Astrocyte (in vitro differentiated cells and primary cell): Measurements from ENCODE around the gene CDK14. TPM values are rescaled to one million over a fixed set of nuclear protein-coding genes. Genes with fewer than 3 reads are reported as not detected.

Source experiments
- DNase-seq: peaks from one replicate; pipeline ENCODE4 v3.0.0-alpha.2; 2010; ENCODE audit warnings: low read depth
- FAIRE-seq: peaks from 2 replicates; lab custom pipeline; 2011; peaks lifted over from hg19 to GRCh38; lab: Jason Lieb, UNC
- H2AFZ ChIP-seq: 2 replicates; pipeline ENCODE4 v1.6.0; 2012; ENCODE audit warnings: low read depth, low read length, inconsistent platforms
- H3K27ac ChIP-seq: 2 replicates; pipeline ENCODE4 v1.5.1; 2011; ENCODE audit warnings: low read depth, low read length, inconsistent platforms
- H3K27me3 ChIP-seq: 2 replicates; pipeline ENCODE4 v1.6.0; 2011; ENCODE audit warnings: low read length, inconsistent platforms; ENCODE audit not compliant: insufficient read depth
- H3K36me3 ChIP-seq: 2 replicates; pipeline ENCODE4 v1.5.1; 2011; ENCODE audit warnings: low read length, inconsistent platforms; ENCODE audit not compliant: insufficient read depth
- H3K4me1 ChIP-seq: 2 replicates; pipeline ENCODE4 v1.5.1; 2011; ENCODE audit warnings: low read length, inconsistent platforms; ENCODE audit not compliant: insufficient read depth
- H3K4me2 ChIP-seq: 2 replicates; pipeline ENCODE4 v1.6.0; 2012; ENCODE audit warnings: low read length, inconsistent platforms
- H3K4me3 ChIP-seq: 2 replicates; pipeline ENCODE4 v1.5.1; 2011; ENCODE audit warnings: low read depth, mild to moderate bottlenecking, low read length, inconsistent platforms; ENCODE audit not compliant: insufficient read depth
- H3K79me2 ChIP-seq: 2 replicates; pipeline ENCODE4 v1.6.0; 2012; ENCODE audit warnings: mild to moderate bottlenecking, low read length, inconsistent platforms; ENCODE audit not compliant: insufficient read depth
- H3K9ac ChIP-seq: 2 replicates; pipeline ENCODE4 v1.6.0; 2012; ENCODE audit warnings: mild to moderate bottlenecking, low read length, inconsistent platforms
- H3K9me3 ChIP-seq: 2 replicates; pipeline ENCODE4 v1.5.1; 2012; ENCODE audit warnings: low read depth, mild to moderate bottlenecking, low read length, inconsistent platforms; ENCODE audit not compliant: insufficient read depth
- H4K20me1 ChIP-seq: 2 replicates; pipeline ENCODE4 v1.6.0; 2012; ENCODE audit warnings: low read length, inconsistent platforms; ENCODE audit not compliant: insufficient read depth
- H3K27ac Mint-ChIP-seq: one replicate; pipeline ENCODE4 v1.8.0; 2021; ENCODE audit warnings: mild to moderate bottlenecking, mixed read lengths; ENCODE audit not compliant: unreplicated experiment
- H3K27me3 Mint-ChIP-seq: one replicate; pipeline ENCODE4 v1.8.0; 2021; ENCODE audit warnings: low read depth, mixed read lengths; ENCODE audit not compliant: unreplicated experiment
- H3K36me3 Mint-ChIP-seq: one replicate; pipeline ENCODE4 v1.8.0; 2021; ENCODE audit warnings: low read depth, mixed read lengths; ENCODE audit not compliant: unreplicated experiment
- H3K4me1 Mint-ChIP-seq: one replicate; pipeline ENCODE4 v1.8.0; 2021; ENCODE audit warnings: low read depth, mixed read lengths; ENCODE audit not compliant: unreplicated experiment
- H3K4me3 Mint-ChIP-seq: one replicate; pipeline ENCODE4 v1.8.0; 2021; ENCODE audit warnings: mild to moderate bottlenecking, moderate library complexity, mixed read lengths; ENCODE audit not compliant: unreplicated experiment
- H3K9me3 Mint-ChIP-seq: one replicate; pipeline ENCODE4 v1.8.0; 2021; ENCODE audit warnings: mild to moderate bottlenecking, mixed read lengths; ENCODE audit not compliant: unreplicated experiment
- EZH2 ChIP-seq: IDR thresholded peaks from 2 replicates; pipeline ENCODE4 v1.6.1; 2012; ENCODE audit warnings: mild to moderate bottlenecking, low read length, inconsistent platforms; ENCODE audit not compliant: insufficient read depth
- total RNA-seq: library from RNA; stranded (reverse); gene quantifications from 2 replicates; pipeline ENCODE4 v1.2.1, GENCODE V29; 2021
- TF ChIP-seq, protein P1 (sequence below): IDR thresholded peaks from 2 replicates; pipeline ENCODE4 v1.5.1; 2011; ENCODE audit warnings: low read depth, mild to moderate bottlenecking, inconsistent platforms, low read length, moderate library complexity; ENCODE audit not compliant: insufficient read depth

Gene CDK14
- total RNA-seq, 1 donor from 2014 or later: 30.2 TPM

DNA sequence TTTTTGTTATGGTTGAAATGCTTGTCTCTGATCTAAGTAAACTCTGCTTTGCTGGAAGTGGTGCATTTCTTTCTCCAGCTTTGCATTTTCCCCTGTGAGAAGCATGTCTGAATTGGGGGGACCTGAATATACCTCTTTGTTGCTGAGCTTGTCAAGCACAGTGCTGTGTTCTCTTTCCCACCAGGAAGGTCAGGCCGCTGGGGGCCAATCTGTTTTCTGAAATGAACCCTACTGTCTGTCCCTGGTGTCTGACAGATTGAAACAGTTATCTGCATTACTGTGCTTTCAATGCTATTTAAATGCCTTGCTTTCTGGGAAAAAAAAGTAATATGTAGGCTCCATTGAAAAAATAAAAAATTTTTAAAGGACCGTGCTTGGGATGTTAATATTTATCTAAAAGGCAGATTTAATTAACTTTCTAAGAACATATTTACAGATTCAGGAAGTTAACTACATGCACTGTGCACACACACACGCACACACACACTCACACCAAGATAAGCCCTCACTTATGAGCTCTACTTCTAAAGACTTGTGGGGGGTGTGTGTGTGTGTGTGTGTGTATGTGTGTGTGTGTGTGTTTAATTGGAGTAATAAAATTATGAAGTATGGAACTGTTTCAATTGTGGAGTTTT lies 541.1 kb downstream of the CDK14 start:
- no peaks in the 10 kb centered on the region for H3K9me3 Mint-ChIP-seq
- peaks cover 8% of the 10 kb centered on the region for H3K4me1 Mint-ChIP-seq
- no peaks in the 10 kb centered on the region for H3K9me3 ChIP-seq
- no peaks in the 10 kb centered on the region for H3K27me3 ChIP-seq
- no peaks in the 10 kb centered on the region for H3K4me1 ChIP-seq
- H3K36me3 Mint-ChIP-seq: no peaks in the 10 kb centered on the region
- no peak for FAIRE-seq
- H3K36me3 ChIP-seq: no peaks in the 10 kb centered on the region
- H3K27ac Mint-ChIP-seq: no peak overlapping the region
- H3K4me3 ChIP-seq: no peak overlapping the region
- no peak overlapping the region for H3K9ac ChIP-seq
- H3K27ac ChIP-seq: no peak overlapping the region
- no peak overlapping the region for H2AFZ ChIP-seq
- TF ChIP-seq, protein P1, sequence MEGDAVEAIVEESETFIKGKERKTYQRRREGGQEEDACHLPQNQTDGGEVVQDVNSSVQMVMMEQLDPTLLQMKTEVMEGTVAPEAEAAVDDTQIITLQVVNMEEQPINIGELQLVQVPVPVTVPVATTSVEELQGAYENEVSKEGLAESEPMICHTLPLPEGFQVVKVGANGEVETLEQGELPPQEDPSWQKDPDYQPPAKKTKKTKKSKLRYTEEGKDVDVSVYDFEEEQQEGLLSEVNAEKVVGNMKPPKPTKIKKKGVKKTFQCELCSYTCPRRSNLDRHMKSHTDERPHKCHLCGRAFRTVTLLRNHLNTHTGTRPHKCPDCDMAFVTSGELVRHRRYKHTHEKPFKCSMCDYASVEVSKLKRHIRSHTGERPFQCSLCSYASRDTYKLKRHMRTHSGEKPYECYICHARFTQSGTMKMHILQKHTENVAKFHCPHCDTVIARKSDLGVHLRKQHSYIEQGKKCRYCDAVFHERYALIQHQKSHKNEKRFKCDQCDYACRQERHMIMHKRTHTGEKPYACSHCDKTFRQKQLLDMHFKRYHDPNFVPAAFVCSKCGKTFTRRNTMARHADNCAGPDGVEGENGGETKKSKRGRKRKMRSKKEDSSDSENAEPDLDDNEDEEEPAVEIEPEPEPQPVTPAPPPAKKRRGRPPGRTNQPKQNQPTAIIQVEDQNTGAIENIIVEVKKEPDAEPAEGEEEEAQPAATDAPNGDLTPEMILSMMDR: no peak
- no peak for TF ChIP-seq EZH2
- H3K4me3 Mint-ChIP-seq: no peak overlapping the region
- H4K20me1 ChIP-seq: no peaks in the 10 kb centered on the region
- no peak overlapping the region for H3K4me2 ChIP-seq
- H3K27me3 Mint-ChIP-seq: no peaks in the 10 kb centered on the region
- no peaks in the 10 kb centered on the region for H3K79me2 ChIP-seq
- no peak for DNase-seq

DNA sequence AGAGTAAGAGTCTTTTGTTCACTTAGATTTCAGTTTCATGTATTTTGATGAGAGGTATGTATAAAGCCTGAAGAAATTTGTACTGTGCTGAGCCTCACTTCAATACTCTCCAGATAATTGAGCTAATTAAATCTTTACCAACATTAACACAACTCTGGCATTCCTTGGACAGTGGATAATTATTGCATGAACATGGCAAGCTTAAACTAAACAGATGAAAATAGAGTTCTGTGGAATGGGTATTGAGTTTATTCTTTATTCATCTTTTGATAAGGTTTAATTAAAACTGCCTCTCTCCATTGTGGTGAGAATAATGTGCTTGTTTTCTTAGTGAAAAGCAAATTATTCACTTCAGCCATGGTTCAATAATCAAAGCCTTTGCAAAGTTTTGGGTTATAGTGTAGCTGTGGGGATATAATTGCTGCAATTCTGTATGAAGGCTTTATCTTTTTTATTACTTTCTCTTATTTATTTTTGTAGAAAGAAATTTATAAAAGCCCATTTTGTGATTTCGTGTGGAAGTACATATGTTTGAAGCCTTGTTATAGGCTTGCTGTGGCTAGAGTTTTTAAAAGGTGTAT lies 541.8 kb downstream of the CDK14 start:
- DNase-seq (no peak), FAIRE-seq (no peak)
- H3K79me2 ChIP-seq: no peaks in the 10 kb centered on the region
- no peaks in the 10 kb centered on the region for H3K4me1 ChIP-seq
- Mint-ChIP-seq H3K27me3 (no peaks in the 10 kb centered on the region), H3K4me1 (peaks cover 8% of the 10 kb centered on the region), H3K9me3 (no peaks in the 10 kb centered on the region), H3K4me3 (no peak overlapping the region), H3K36me3 (no peaks in the 10 kb centered on the region), H3K27ac (no peak overlapping the region)
- no peak overlapping the region for H3K27ac ChIP-seq
- no peak overlapping the region for H3K9ac ChIP-seq
- no peak overlapping the region for H3K4me2 ChIP-seq
- H4K20me1 ChIP-seq: no peaks in the 10 kb centered on the region
- TF ChIP-seq, protein P1: no peak
- no peak for TF ChIP-seq EZH2
- no peaks in the 10 kb centered on the region for H3K36me3 ChIP-seq
- no peak overlapping the region for H2AFZ ChIP-seq
- no peak overlapping the region for H3K4me3 ChIP-seq
- H3K9me3 ChIP-seq: no peaks in the 10 kb centered on the region
- no peaks in the 10 kb centered on the region for H3K27me3 ChIP-seq

GRCh38 chr7:91140286-91140685 lies 544.2 kb downstream of the CDK14 start:
- H3K4me2 ChIP-seq: no peak overlapping the region
- peaks cover 7% of the 10 kb centered on the region for H3K4me1 Mint-ChIP-seq
- H3K9ac ChIP-seq: no peak overlapping the region
- H3K79me2 ChIP-seq: no peaks in the 10 kb centered on the region
- H4K20me1 ChIP-seq: no peaks in the 10 kb centered on the region
- no peaks in the 10 kb centered on the region for H3K4me1 ChIP-seq
- no peak overlapping the region for H3K4me3 Mint-ChIP-seq
- no peaks in the 10 kb centered on the region for H3K36me3 Mint-ChIP-seq
- no peak overlapping the region for H3K4me3 ChIP-seq
- no peak overlapping the region for H2AFZ ChIP-seq
- FAIRE-seq: no peak
- TF ChIP-seq, protein P1: no peak
- no peak for TF ChIP-seq EZH2
- H3K9me3 ChIP-seq: no peaks in the 10 kb centered on the region
- no peak overlapping the region for H3K27ac ChIP-seq
- no peaks in the 10 kb centered on the region for H3K9me3 Mint-ChIP-seq
- DNase-seq: no peak
- H3K27ac Mint-ChIP-seq: no peak overlapping the region
- no peaks in the 10 kb centered on the region for H3K36me3 ChIP-seq
- H3K27me3 Mint-ChIP-seq: no peaks in the 10 kb centered on the region
- no peaks in the 10 kb centered on the region for H3K27me3 ChIP-seq
